ENCODE data around the gene LHPP.

The LHPP gene

GRCh38 chr10:124467165-124467564 is 5.5 kb downstream of the LHPP start:
- no peak for DNase-seq (ENCODE audit: low read depth)
- H3K4me3 ChIP-seq (ENCODE audit: low read depth, low read length) = no peak overlapping the region

GRCh38 chr10:124468624-124469023 is 7.0 kb downstream of the LHPP start:
- H3K4me3 ChIP-seq (ENCODE audit: low read depth, low read length) = no peak overlapping the region
- no peak for DNase-seq (ENCODE audit: low read depth)

- no peak for DNase-seq (ENCODE audit: low read depth)
These were observed 8.4 kb downstream of the LHPP start for GRCh38 chr10:124469956-124470484.

GRCh38 chr10:124470544-124471434 is 9.2 kb downstream of the LHPP start:
- no peak overlapping the region for H3K4me3 ChIP-seq (ENCODE audit: low read depth, low read length)
- no peak for DNase-seq (ENCODE audit: low read depth)

More at GRCh38 chr10:124469956-124470484, 8.4 kb downstream of the LHPP start:
- no peak overlapping the region for H3K4me3 ChIP-seq (ENCODE audit: low read depth, low read length)

- DNase-seq (ENCODE audit: low read depth) = no peak
These were observed 10.4 kb downstream of the LHPP start for GRCh38 chr10:124472071-124472470.

GRCh38 chr10:124473070-124473469 is 11.4 kb downstream of the LHPP start:
- no peak for DNase-seq (ENCODE audit: low read depth)
- H3K4me3 ChIP-seq (ENCODE audit: low read depth, low read length) = no peak overlapping the region

More at GRCh38 chr10:124472071-124472470, 10.4 kb downstream of the LHPP start:
- no peak overlapping the region for H3K4me3 ChIP-seq (ENCODE audit: low read depth, low read length)

GRCh38 chr10:124474514-124475070 is 13.0 kb downstream of the LHPP start:
- DNase-seq (ENCODE audit: low read depth) = no peak

GRCh38 chr10:124476043-124476725 is 14.6 kb downstream of the LHPP start:
- DNase-seq (ENCODE audit: low read depth) = no peak
- no peak overlapping the region for H3K4me3 ChIP-seq (ENCODE audit: low read depth, low read length)

More at GRCh38 chr10:124474514-124475070, 13.0 kb downstream of the LHPP start:
- no peak overlapping the region for H3K4me3 ChIP-seq (ENCODE audit: low read depth, low read length)

GRCh38 chr10:124477614-124478363 is 16.2 kb downstream of the LHPP start:
- H3K4me3 ChIP-seq (ENCODE audit: low read depth, low read length) = no peak overlapping the region
- no peak for DNase-seq (ENCODE audit: low read depth)

- no peak overlapping the region for H3K4me3 ChIP-seq (ENCODE audit: low read depth, low read length)
- DNase-seq (ENCODE audit: low read depth) = no peak
These were observed 16.9 kb downstream of the LHPP start for GRCh38 chr10:124478515-124478914.

- no peak for DNase-seq (ENCODE audit: low read depth)
- no peak overlapping the region for H3K4me3 ChIP-seq (ENCODE audit: low read depth, low read length)
These were observed 19.2 kb downstream of the LHPP start for GRCh38 chr10:124480860-124481259.

GRCh38 chr10:124481717-124482116 is 20.1 kb downstream of the LHPP start:
- no peak overlapping the region for H3K4me3 ChIP-seq (ENCODE audit: low read depth, low read length)
- DNase-seq (ENCODE audit: low read depth) = no peak

- DNase-seq (ENCODE audit: low read depth) = no peak
- no peak overlapping the region for H3K4me3 ChIP-seq (ENCODE audit: low read depth, low read length)
These were observed 20.7 kb downstream of the LHPP start for GRCh38 chr10:124482236-124482800.

GRCh38 chr10:124482876-124483275 is 21.3 kb downstream of the LHPP start:
- no peak overlapping the region for H3K4me3 ChIP-seq (ENCODE audit: low read depth, low read length)
- no peak for DNase-seq (ENCODE audit: low read depth)

GRCh38 chr10:124484031-124484430 is 22.4 kb downstream of the LHPP start:
- DNase-seq (ENCODE audit: low read depth) = no peak
- H3K4me3 ChIP-seq (ENCODE audit: low read depth, low read length) = no peak overlapping the region

- no peak for DNase-seq (ENCODE audit: low read depth)
- no peak overlapping the region for H3K4me3 ChIP-seq (ENCODE audit: low read depth, low read length)
These were observed 23.0 kb downstream of the LHPP start for GRCh38 chr10:124484661-124485060.

GRCh38 chr10:124486635-124487034 is 25.0 kb downstream of the LHPP start:
- no peak overlapping the region for H3K4me3 ChIP-seq (ENCODE audit: low read depth, low read length)
- DNase-seq (ENCODE audit: low read depth) = no peak

- H3K4me3 ChIP-seq (ENCODE audit: low read depth, low read length) = no peak overlapping the region
- DNase-seq (ENCODE audit: low read depth) = no peak
These were observed 29.5 kb downstream of the LHPP start for GRCh38 chr10:124491105-124491504.

GRCh38 chr10:124492266-124492665 is 30.6 kb downstream of the LHPP start:
- no peak overlapping the region for H3K4me3 ChIP-seq (ENCODE audit: low read depth, low read length)
- DNase-seq (ENCODE audit: low read depth) = no peak
